MCF 10A (cell line): ENCODE data around the gene PTCD1. TPM values are rescaled to one million over a fixed set of nuclear protein-coding genes. Genes with fewer than 3 reads are reported as not detected.

Source experiments
- BruUV-seq: library from RNA; stranded (reverse); fragments of 400-500 nt; replicated peaks from 2 replicates; lab custom pipeline; 2021; lab: Mats Ljungman, UMichigan
- CTCF ChIA-PET: fragments of 300-600 bp; sonication (Branson Sonifier 250); formaldehyde crosslinking; extraction: SDS; loops from one replicate; lab custom pipeline; 2021; ENCODE audit warnings: antibody characterized with exemption, inconsistent platforms; lab: Yijun Ruan, JAX
- POLR2A ChIA-PET: fragments of 300-600, 350-650 bp; sonication (Branson Sonifier 250); formaldehyde crosslinking; extraction: SDS; loops from one replicate; lab custom pipeline; 2020; ENCODE audit warnings: antibody characterized with exemption, inconsistent platforms; lab: Yijun Ruan, JAX
- DNase-seq: peaks from one replicate; pipeline ENCODE4 v3.0.0-alpha.2; 2018; ENCODE audit not compliant: unreplicated experiment
- H3K27ac Mint-ChIP-seq: one replicate; pipeline ENCODE4 v1.8.0; 2022; ENCODE audit warnings: mild to moderate bottlenecking, low read depth, mixed read lengths; ENCODE audit not compliant: unreplicated experiment
- H3K27me3 Mint-ChIP-seq: one replicate; pipeline ENCODE4 v1.8.0; 2022; ENCODE audit warnings: mixed read lengths; ENCODE audit not compliant: insufficient read depth, unreplicated experiment
- H3K36me3 Mint-ChIP-seq: one replicate; pipeline ENCODE4 v1.8.0; 2022; ENCODE audit warnings: mild to moderate bottlenecking, moderate library complexity, mixed read lengths; ENCODE audit not compliant: insufficient read depth, unreplicated experiment
- H3K4me1 Mint-ChIP-seq: one replicate; pipeline ENCODE4 v1.8.0; 2022; ENCODE audit warnings: mixed read lengths; ENCODE audit not compliant: insufficient read depth, unreplicated experiment
- H3K4me3 Mint-ChIP-seq: one replicate; pipeline ENCODE4 v1.8.0; 2022; ENCODE audit warnings: mild to moderate bottlenecking, moderate library complexity, mixed read lengths; ENCODE audit not compliant: unreplicated experiment
- H3K9me3 Mint-ChIP-seq: one replicate; pipeline ENCODE4 v1.8.0; 2022; ENCODE audit warnings: mixed read lengths; ENCODE audit not compliant: unreplicated experiment
- intact Hi-C: fragments of 100-400 bp; cut with micrococcal nuclease; formaldehyde crosslinking; loops from 2 replicates; pipeline ENCODE4 v1.14.1; 2022
- total RNA-seq: library from RNA; stranded (reverse); gene quantifications from 2 replicates; pipeline ENCODE4 v1.2.3, GENCODE V29; 2022
- TF ChIP-seq, protein P1 (sequence below): fragments of 200-600 bp; IDR thresholded peaks from one replicate; pipeline ENCODE4 v1.8.0; 2022; ENCODE audit warnings: antibody characterized with exemption, mild to moderate bottlenecking; ENCODE audit not compliant: unreplicated experiment

Gene PTCD1
- total RNA-seq, 1 experiment from 2014 or later = 4.9 TPM

GRCh38 chr7:99402854-99403253 is 35.7 kb downstream of the PTCD1 start:
- intact Hi-C loops = no loop called here
- H3K4me1 Mint-ChIP-seq = peaks cover 20% of the 10 kb centered on the region
- no peak overlapping the region for H3K4me3 Mint-ChIP-seq
- no TSS peak for BruUV-seq
- TF ChIP-seq, protein P1, sequence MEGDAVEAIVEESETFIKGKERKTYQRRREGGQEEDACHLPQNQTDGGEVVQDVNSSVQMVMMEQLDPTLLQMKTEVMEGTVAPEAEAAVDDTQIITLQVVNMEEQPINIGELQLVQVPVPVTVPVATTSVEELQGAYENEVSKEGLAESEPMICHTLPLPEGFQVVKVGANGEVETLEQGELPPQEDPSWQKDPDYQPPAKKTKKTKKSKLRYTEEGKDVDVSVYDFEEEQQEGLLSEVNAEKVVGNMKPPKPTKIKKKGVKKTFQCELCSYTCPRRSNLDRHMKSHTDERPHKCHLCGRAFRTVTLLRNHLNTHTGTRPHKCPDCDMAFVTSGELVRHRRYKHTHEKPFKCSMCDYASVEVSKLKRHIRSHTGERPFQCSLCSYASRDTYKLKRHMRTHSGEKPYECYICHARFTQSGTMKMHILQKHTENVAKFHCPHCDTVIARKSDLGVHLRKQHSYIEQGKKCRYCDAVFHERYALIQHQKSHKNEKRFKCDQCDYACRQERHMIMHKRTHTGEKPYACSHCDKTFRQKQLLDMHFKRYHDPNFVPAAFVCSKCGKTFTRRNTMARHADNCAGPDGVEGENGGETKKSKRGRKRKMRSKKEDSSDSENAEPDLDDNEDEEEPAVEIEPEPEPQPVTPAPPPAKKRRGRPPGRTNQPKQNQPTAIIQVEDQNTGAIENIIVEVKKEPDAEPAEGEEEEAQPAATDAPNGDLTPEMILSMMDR = no peak
- H3K9me3 Mint-ChIP-seq = no peaks in the 10 kb centered on the region
- H3K27ac Mint-ChIP-seq = peak overlapping the region; percentile 21
- POLR2A ChIA-PET = no interaction called here
- no peaks in the 10 kb centered on the region for H3K27me3 Mint-ChIP-seq
- H3K36me3 Mint-ChIP-seq = peaks cover 73% of the 10 kb centered on the region
- DNase-seq = no peak
- CTCF ChIA-PET = interaction anchor here (0.6 kb wide), 1 partner anchor 38 kb away, joined by 4 read pairs; no protein-coding TSS in a partner anchor

DNA sequence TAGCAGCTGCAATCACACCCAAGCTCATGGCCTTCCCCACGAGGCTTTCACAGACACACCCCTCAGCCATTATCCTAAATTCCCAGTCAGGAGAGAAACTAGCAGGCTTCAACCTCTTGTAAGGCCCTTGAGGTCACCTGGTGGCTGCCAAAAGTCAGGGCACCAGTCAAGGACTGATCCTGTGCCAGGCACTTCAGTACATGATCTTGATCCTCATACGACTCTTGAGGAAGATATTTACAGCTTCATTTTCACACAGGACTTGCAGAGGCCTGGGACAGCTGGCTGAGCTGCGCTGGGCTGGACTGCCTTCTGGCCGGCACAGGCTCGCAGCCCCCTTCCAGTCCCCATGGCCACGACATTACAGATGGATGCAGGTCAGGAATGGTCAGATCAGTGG is 39.0 kb downstream of the PTCD1 start:
- intact Hi-C loops = no loop called here
- POLR2A ChIA-PET = interaction anchor here (0.6 to 3.5 kb wide), 4 partner anchors 9 to 952 kb away, joined by 3 to 31 read pairs (median 3); partner anchors contain the start of genes BUD31, CYP3A43 and PDAP1
- TF ChIP-seq, protein P1 = no peak
- Mint-ChIP-seq H3K4me3 (no peak overlapping the region), H3K4me1 (peaks cover 8% of the 10 kb centered on the region), H3K27ac (peak overlapping the region; percentile 29), H3K9me3 (no peaks in the 10 kb centered on the region), H3K27me3 (no peaks in the 10 kb centered on the region), H3K36me3 (peaks cover 100% of the 10 kb centered on the region)
- no peak for DNase-seq
- CTCF ChIA-PET = interaction anchor here (0.6 to 1.6 kb wide), 2 partner anchors 8 to 212 kb away, joined by 4 to 6 read pairs; no protein-coding TSS in a partner anchor
- no TSS peak for BruUV-seq

DNA sequence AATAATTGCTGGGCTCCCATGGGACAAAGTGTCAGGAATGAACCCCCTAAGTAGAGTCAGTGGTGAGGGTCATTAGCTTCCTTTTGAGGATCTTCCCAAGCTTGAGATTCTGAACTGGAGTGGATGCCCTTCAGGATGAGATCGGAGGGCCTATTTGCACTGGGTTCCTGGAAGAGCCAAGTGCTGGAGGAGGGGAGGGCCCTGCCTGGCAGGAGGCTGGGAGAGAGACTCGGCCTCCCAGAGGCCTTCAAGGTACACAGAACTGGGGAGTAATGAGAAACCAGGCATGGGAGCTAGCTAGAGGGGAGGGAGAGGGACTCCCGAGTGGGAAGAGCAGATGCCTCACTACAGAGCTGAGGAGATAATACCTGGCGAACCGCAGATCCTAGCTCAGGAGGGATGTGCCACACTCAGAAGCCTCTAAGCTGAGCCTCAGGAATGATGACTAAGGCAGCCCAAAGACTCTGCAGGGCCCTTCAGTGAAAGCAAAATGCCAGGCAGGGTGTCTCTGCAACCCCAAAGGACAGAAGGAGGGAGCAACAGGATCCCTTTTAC is 39.6 kb downstream of the PTCD1 start:
- POLR2A ChIA-PET = interaction anchor here (0.6 to 3.5 kb wide), 2 partner anchors 9 to 34 kb away, joined by 3 to 31 read pairs; partner anchors contain the start of genes BUD31 and PDAP1
- H3K27ac Mint-ChIP-seq = peak overlapping the region; percentile 29
- no TSS peak for BruUV-seq
- peaks cover 2% of the 10 kb centered on the region for H3K4me1 Mint-ChIP-seq
- intact Hi-C loops = no loop called here
- CTCF ChIA-PET = interaction anchor here (1.6 kb wide), 1 partner anchor 8 kb away, joined by 6 read pairs; no protein-coding TSS in a partner anchor
- H3K36me3 Mint-ChIP-seq = peaks cover 100% of the 10 kb centered on the region
- H3K27me3 Mint-ChIP-seq = no peaks in the 10 kb centered on the region
- no peaks in the 10 kb centered on the region for H3K9me3 Mint-ChIP-seq
- TF ChIP-seq, protein P1 = no peak
- DNase-seq = no peak
- no peak overlapping the region for H3K4me3 Mint-ChIP-seq

DNA sequence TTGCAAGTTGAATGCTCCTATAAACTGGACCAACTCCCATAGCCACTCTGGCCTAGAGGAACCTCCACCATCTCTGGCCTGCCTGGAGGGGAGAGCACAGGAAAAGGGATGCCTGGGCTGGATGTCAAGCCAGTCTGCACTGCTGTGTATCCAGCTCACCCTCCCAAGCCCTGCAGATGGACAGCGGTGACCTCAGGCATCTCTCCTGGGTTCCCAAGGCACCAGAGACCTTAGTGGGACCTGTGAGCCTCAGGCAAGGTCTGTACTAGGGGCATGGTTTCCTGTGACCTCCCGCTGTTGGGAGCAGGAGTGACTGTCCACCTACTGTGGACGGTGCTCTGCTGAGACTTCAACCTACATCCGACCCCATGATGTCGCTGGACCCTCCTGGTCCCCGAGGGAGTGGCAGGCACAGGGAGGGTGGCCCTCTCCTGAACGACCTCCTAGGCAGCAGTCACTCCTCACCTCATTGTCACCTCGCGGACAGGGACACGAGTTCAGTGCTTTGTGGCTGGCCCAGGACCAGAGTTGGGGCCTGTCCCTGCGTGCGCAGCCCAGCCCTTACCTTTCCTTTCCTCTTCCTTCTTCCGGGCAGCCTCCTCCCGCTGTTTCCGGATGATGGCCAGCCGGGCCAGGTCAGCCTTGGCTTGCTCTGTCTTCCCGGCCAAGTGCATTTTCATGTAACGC is 41.2 kb downstream of the PTCD1 start:
- Mint-ChIP-seq H3K4me1 (no peaks in the 10 kb centered on the region), H3K9me3 (no peaks in the 10 kb centered on the region), H3K27me3 (no peaks in the 10 kb centered on the region), H3K36me3 (peaks cover 96% of the 10 kb centered on the region), H3K27ac (no peak overlapping the region), H3K4me3 (no peak overlapping the region)
- ChIA-PET CTCF (no interaction called here), POLR2A (no interaction called here)
- DNase-seq = no peak
- intact Hi-C loops = no loop called here
- BruUV-seq = no TSS peak
- TF ChIP-seq, protein P1 = no peak
